ENCODE data around the gene SPRED2.

DNA sequence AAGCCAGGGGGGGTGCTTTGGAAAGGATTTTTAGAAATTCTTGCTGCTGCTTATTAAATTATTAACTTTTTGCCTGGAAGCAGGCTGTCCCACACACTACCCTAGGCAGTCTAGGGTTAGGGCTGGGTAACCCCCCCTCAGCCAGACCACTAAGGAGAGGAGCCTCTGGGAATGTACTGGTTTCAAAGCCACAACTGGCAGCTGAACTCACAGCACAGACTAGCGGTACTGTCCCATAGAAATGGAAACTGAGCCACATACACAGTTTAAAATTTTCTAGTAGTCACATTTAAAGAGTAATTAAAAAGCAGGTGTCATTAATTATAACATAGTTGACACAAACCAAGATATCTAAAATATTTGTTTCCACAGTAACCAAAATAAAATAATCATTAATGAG lies 50.1 kb downstream of the SPRED2 start:
- TF ChIP-seq RAD21 (conservative IDR thresholded peaks at IDR 0.05 in 1 of 2, IDR thresholded peaks at IDR 0.05 in 1 of 2) (no peak), POLR2A (IDR thresholded peaks at IDR 0.05; ENCODE audit: low read length) (no peak), CHD2 (IDR thresholded peaks at IDR 0.05; ENCODE audit: low read length, partially characterized antibody) (no peak), PHF8 (IDR thresholded peaks at IDR 0.05; ENCODE audit: borderline replicate concordance, low read depth) (no peak), NR3C1 (IDR thresholded peaks at IDR 0.05) (no peak), HDAC2 (IDR thresholded peaks at IDR 0.05) (no peak)
- TF ChIP-seq, protein P1, sequence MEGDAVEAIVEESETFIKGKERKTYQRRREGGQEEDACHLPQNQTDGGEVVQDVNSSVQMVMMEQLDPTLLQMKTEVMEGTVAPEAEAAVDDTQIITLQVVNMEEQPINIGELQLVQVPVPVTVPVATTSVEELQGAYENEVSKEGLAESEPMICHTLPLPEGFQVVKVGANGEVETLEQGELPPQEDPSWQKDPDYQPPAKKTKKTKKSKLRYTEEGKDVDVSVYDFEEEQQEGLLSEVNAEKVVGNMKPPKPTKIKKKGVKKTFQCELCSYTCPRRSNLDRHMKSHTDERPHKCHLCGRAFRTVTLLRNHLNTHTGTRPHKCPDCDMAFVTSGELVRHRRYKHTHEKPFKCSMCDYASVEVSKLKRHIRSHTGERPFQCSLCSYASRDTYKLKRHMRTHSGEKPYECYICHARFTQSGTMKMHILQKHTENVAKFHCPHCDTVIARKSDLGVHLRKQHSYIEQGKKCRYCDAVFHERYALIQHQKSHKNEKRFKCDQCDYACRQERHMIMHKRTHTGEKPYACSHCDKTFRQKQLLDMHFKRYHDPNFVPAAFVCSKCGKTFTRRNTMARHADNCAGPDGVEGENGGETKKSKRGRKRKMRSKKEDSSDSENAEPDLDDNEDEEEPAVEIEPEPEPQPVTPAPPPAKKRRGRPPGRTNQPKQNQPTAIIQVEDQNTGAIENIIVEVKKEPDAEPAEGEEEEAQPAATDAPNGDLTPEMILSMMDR (IDR thresholded peaks at IDR 0.05) = no peak
